H1 (cell line): ENCODE data around the gene SYVN1. TPM values are rescaled to one million over a fixed set of nuclear protein-coding genes. Genes with fewer than 3 reads are reported as not detected.

Experiments used
- ATF2 ChIP-seq: IDR thresholded peaks from 2 replicates; pipeline ENCODE4 v1.6.1; 2012; ENCODE audit warnings: low read length, inconsistent platforms
- RXRA ChIP-seq: IDR thresholded peaks from 2 replicates; pipeline ENCODE4 v1.6.1; 2011; ENCODE audit warnings: low read depth, mild to moderate bottlenecking, low read length, moderate library complexity; ENCODE audit not compliant: insufficient read depth
- SAP30 ChIP-seq: fragments of 300-600 bp; sonication (generic); IDR thresholded peaks from 2 replicates; pipeline ENCODE4 v1.7.1; 2012; ENCODE audit warnings: low read length, moderate library complexity, mild to moderate bottlenecking, inconsistent platforms; ENCODE audit not compliant: insufficient read depth, insufficient replicate concordance
- SRF ChIP-seq: IDR thresholded peaks from 2 replicates; pipeline ENCODE4 v1.6.1; 2011; ENCODE audit warnings: mild to moderate bottlenecking, low read depth, low read length, moderate library complexity
- polyA plus RNA-seq, 7 experiments: library from polyadenylated mRNA; depleted of rRNA in 3 of 7; stranded (reverse) in 5 of 7; unstranded in 2 of 7; fragments of >200 nt in 5 of 7; fragments of 200-250 nt in 2 of 7; gene quantifications; 1 replicate in 5 of 7; 2 replicates in 1 of 7; 4 replicates in 1 of 7; pipeline versions ENCODE4 v1.2.1 to v1.2.3, GENCODE V29; 2011 to 2013; ENCODE audit warnings: missing spikeins in 2 of 7, mixed read lengths in 2 of 7
- total RNA-seq: library from RNA; stranded (reverse); fragmentation: NEBNext Ultra II Directional; extraction: Animal tissue kit (Norgen Biotek cat#: 25700); gene quantifications from 2 replicates; pipeline ENCODE4 v1.2.1, GENCODE V29; 2021

SYVN1 gene
- total and polyA plus RNA-seq, 2 of the 8 experiments (the other 6 are each of a cell fraction or from before 2014, with no cell fraction given) = 27.8 to 29.4 TPM

DNA sequence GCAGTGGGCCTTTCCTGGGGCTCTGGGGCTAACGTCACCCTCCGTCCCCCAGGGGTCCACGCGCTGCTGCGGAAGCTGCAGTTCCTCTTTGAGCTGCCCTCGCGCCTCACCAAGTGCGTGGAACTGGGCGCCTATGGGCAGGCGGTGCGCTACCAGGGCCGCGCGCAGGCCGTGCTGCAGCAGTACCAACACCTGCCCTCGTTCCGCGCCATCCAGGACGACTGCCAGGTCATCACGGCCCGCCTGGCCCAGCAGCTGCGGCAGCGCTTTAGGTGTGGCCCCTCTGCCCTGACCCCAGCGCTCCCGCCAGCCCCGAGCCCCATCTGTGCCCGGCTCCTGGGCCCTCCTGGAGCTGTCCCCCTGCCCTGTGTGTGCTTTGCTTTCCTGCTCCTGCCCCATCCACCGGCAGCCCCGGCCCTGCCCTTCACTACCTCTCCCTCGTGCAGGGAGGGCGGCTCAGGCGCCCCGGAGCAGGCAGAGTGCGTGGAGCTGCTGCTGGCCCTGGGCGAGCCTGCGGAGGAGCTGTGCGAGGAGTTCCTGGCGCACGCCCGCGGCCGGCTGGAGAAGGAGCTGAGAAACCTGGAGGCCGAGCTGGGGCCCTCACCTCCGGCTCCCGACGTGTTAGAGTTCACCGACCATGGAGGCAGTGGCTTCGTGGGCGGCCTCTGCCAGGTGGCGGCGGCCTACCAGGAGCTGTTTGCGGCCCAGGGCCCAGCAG is 26.4 kb downstream of the SYVN1 start (continued):
- TF ChIP-seq SAP30 (no peak), SRF (no peak), RXRA (no peak), ATF2 (no peak)
